ENCODE results near the gene ATAD3C. TPM values are rescaled to one million over a fixed set of nuclear protein-coding genes. Genes with fewer than 3 reads are reported as not detected.
A peak's percentile ranks its signal among the peaks of the same experiment; 100 is the strongest.
"Not testable (repeated sequence)": the region's sequence is repeated elsewhere in the genome, so short reads cannot be mapped to it uniquely, and the experiment has no call there.

Gene ATAD3C
- total RNA-seq, 2 donors from 2014 or later = 0.55 TPM

DNA sequence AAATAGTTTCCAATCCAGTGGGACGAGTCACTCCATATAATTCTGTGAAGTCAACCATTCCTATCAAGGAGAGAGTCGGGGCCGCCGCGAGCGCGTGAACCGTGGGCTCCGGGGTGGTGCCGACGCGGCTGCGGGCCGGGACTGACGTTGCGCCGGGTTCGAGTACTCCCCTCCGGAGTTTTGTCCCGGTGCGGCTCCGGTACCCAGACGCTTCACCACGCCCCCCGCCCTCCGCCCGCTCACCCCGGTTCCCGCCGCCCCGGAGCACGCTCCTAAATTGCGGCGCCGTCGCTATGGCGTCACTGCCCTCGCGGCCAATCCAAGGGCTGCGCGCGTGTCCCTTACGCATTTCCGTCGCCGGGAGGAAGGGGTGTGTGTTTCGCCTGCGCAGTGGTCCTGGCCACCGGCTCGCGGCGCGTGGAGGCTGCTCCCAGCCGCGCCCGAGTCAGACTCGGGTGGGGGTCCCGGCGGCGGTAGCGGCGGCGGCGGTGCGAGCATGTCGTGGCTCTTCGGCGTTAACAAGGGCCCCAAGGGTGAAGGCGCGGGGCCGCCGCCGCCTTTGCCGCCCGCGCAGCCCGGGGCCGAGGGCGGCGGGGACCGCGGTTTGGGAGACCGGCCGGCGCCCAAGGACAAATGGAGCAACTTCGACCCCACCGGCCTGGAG lies 22.0 kb downstream of the ATAD3C start, which contains the start of gene ATAD3B:
Gene ATAD3B (plus strand): TSS at position 377 of the 664 bp plus-strand sequence. CDS start 120 bp downstream, at position 497.
- Histone ChIP-seq H3K27me3 (ENCODE audit: control insufficient read depth, insufficient read depth, low read length, poor library complexity, severe bottlenecking) (no peaks in the 10 kb centered on the region), H3K36me3 (ENCODE audit: control insufficient read depth, insufficient read depth, low read length) (peaks cover 6% of the 10 kb centered on the region), H3K4me1 (ENCODE audit: control insufficient read depth, insufficient read depth, low read length) (no peaks in the 10 kb centered on the region), H3K9me3 (ENCODE audit: control insufficient read depth, low read length) (no peaks in the 10 kb centered on the region), H3K9ac (ENCODE audit: extremely low read depth, low read length, poor library complexity, severe bottlenecking) (peak within 1 kb of the TSS; percentile 72), H3K4me3 (ENCODE audit: low read length) (peak within 1 kb of the TSS; percentile 100), H3K27ac (ENCODE audit: low read depth, low read length) (peak within 1 kb of the TSS; percentile 29)
- TF ChIP-seq CTCF (conservative IDR thresholded peaks at IDR 0.05) = no peak
- peaks cover 2% of the 10 kb centered on the region for H3K36me3 Mint-ChIP-seq (ENCODE audit: low read depth)
- H3K27ac Mint-ChIP-seq = peak within 1 kb of the TSS; percentile 92
- peak within 1 kb of the TSS; percentile 77 for H3K4me3 Mint-ChIP-seq
- peaks cover 8% of the 10 kb centered on the region for H3K4me1 Mint-ChIP-seq
- WGBS, 2 experiments (ENCODE audit: insufficient coverage in 1 of 2, insufficient read length in 1 of 2) = 0 to 1% methylated on average over 14 to 87 of the region's 87 CpGs
- peak; percentile 97 for DNase-seq
- no peaks in the 10 kb centered on the region for H3K27me3 Mint-ChIP-seq (ENCODE audit: insufficient read depth)
- H3K9me3 Mint-ChIP-seq = no peaks in the 10 kb centered on the region

- not testable (repeated sequence) for H3K27me3 Mint-ChIP-seq (ENCODE audit: insufficient read depth); H3K27me3 ChIP-seq (ENCODE audit: control insufficient read depth, insufficient read depth, low read length, poor library complexity, severe bottlenecking); H3K36me3 Mint-ChIP-seq (ENCODE audit: low read depth); H3K27ac Mint-ChIP-seq; H3K9me3 ChIP-seq (ENCODE audit: control insufficient read depth, low read length); H3K4me1 ChIP-seq (ENCODE audit: control insufficient read depth, insufficient read depth, low read length); DNase-seq; H3K9me3 Mint-ChIP-seq; H3K4me1 Mint-ChIP-seq; H3K27ac ChIP-seq (ENCODE audit: low read depth, low read length)
- WGBS, 2 experiments (ENCODE audit: insufficient coverage in 1 of 2, insufficient read length in 1 of 2) = 6 to 41% methylated on average over 6 to 49 of the region's 65 CpGs
- Histone ChIP-seq H3K9ac (ENCODE audit: extremely low read depth, low read length, poor library complexity, severe bottlenecking) (peak overlapping the region; percentile 62), H3K36me3 (ENCODE audit: control insufficient read depth, insufficient read depth, low read length) (peaks cover 11% of the 10 kb centered on the region), H3K4me3 (ENCODE audit: low read length) (peak overlapping the region; percentile 89)
- H3K4me3 Mint-ChIP-seq = peak overlapping the region; percentile 77
Observed at GRCh38 chr1:1472053-1472876, 22.8 kb downstream of the ATAD3C start.

GRCh38 chr1:1476011-1476410 lies 26.5 kb downstream of the ATAD3C start:
- peaks cover 28% of the 10 kb centered on the region for H3K36me3 Mint-ChIP-seq (ENCODE audit: low read depth)
- 96 to 100% methylated on average over 1 to 13 of the region's 17 CpGs for WGBS, 2 experiments (ENCODE audit: insufficient coverage in 1 of 2, insufficient read length in 1 of 2)
- not testable (repeated sequence) for H3K4me3 Mint-ChIP-seq; DNase-seq; H3K9me3 Mint-ChIP-seq; H3K27me3 ChIP-seq (ENCODE audit: control insufficient read depth, insufficient read depth, low read length, poor library complexity, severe bottlenecking); H3K27ac Mint-ChIP-seq; H3K9me3 ChIP-seq (ENCODE audit: control insufficient read depth, low read length); H3K27me3 Mint-ChIP-seq (ENCODE audit: insufficient read depth); H3K9ac ChIP-seq (ENCODE audit: extremely low read depth, low read length, poor library complexity, severe bottlenecking); H3K4me3 ChIP-seq (ENCODE audit: low read length); H3K27ac ChIP-seq (ENCODE audit: low read depth, low read length); H3K4me1 ChIP-seq (ENCODE audit: control insufficient read depth, insufficient read depth, low read length); H3K4me1 Mint-ChIP-seq
- H3K36me3 ChIP-seq (ENCODE audit: control insufficient read depth, insufficient read depth, low read length) = peaks cover 27% of the 10 kb centered on the region

- H3K27ac Mint-ChIP-seq = no peak overlapping the region
- no peaks in the 10 kb centered on the region for H3K27me3 Mint-ChIP-seq (ENCODE audit: insufficient read depth)
- H3K4me1 Mint-ChIP-seq = no peaks in the 10 kb centered on the region
- TF ChIP-seq CTCF (conservative IDR thresholded peaks at IDR 0.05) = no peak
- Histone ChIP-seq H3K4me3 (ENCODE audit: low read length) (no peak overlapping the region), H3K4me1 (ENCODE audit: control insufficient read depth, insufficient read depth, low read length) (no peaks in the 10 kb centered on the region), H3K9me3 (ENCODE audit: control insufficient read depth, low read length) (no peaks in the 10 kb centered on the region), H3K27ac (ENCODE audit: low read depth, low read length) (no peak overlapping the region), H3K9ac (ENCODE audit: extremely low read depth, low read length, poor library complexity, severe bottlenecking) (no peak overlapping the region), H3K36me3 (ENCODE audit: control insufficient read depth, insufficient read depth, low read length) (peaks cover 27% of the 10 kb centered on the region), H3K27me3 (ENCODE audit: control insufficient read depth, insufficient read depth, low read length, poor library complexity, severe bottlenecking) (no peaks in the 10 kb centered on the region)
- peaks cover 32% of the 10 kb centered on the region for H3K36me3 Mint-ChIP-seq (ENCODE audit: low read depth)
- H3K9me3 Mint-ChIP-seq = no peaks in the 10 kb centered on the region
- DNase-seq = no peak
- 97 to 98% methylated on average over 18 to 19 of the region's 22 CpGs for WGBS, 2 experiments (ENCODE audit: insufficient coverage in 1 of 2, insufficient read length in 1 of 2)
- H3K4me3 Mint-ChIP-seq = no peak overlapping the region
Observed at GRCh38 chr1:1477206-1477605, 27.7 kb downstream of the ATAD3C start.

Data from endodermal cell (in vitro differentiated cells).